Measurements from ENCODE around the gene KCNQ1. TPM values are rescaled to one million over a fixed set of nuclear protein-coding genes. Genes with fewer than 3 reads are reported as not detected.

KCNQ1 gene
- total and polyA plus RNA-seq, 9 of the 15 experiments (the other 6 are each of a cell fraction or from before 2014, with no cell fraction given), result 0.44 TPM; not detected in 8

DNA sequence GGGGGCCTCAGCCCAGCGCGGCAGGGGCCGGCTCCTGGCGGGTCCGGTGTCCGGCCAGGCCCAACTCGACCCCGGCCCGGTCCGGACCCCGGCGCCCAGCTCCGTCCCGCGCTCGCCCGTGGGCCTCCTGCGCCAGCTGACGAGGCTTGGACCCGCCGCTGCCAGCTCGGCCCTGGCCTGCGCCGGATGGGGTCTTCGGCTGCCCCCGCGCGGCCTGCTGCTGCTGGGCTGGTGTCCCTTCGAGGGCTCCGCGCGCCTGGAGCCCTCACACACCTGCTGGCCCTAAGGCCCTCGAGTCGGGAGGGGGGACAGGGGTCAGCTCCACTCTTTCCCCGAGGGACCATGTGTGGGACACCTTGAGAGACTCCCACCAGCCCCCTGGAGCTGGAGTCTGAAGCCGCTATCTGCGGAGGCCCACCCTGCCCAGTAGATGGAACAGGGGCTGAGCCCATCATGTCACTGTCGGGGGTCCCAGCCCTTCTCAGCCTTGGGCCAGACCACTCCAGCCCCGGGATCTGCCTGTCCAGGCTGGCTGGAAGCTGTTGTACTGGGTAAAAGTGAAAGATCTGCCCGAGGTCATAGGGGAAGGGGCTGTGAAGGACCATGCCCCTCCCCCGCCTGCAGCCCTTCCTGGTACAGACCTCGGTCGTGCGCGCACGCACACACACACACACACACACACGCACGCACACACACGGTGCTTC is 441.5 kb downstream of the KCNQ1 start (continued):
- TF ChIP-seq CBX8 (IDR thresholded peaks at IDR 0.05; ENCODE audit: borderline replicate concordance, extremely low read depth, low read depth, low read length, poor library complexity, severe bottlenecking) (no peak), RB1 (IDR thresholded peaks at IDR 0.05; ENCODE audit: low read depth) (peak; percentile 40; the same call in 1 of the 2 replicates), PRMT5 (CRISPR knock-in tag; IDR thresholded peaks at IDR 0.05) (no peak), U2AF1 (optimal IDR thresholded peaks at IDR 0.05; ENCODE audit: low read depth, low read length) (no peak), CBFA2T3 (IDR thresholded peaks at IDR 0.05) (no peak), NONO (IDR thresholded peaks at IDR 0.05; ENCODE audit: low read depth in 2 of 2, low read length in 1 of 2) (no peak), ZBTB17 (CRISPR knock-in tag; IDR thresholded peaks at IDR 0.05) (no peak), THRAP3 (IDR thresholded peaks at IDR 0.05; ENCODE audit: borderline replicate concordance) (no peak), ZNF165 (CRISPR knock-in tag; IDR thresholded peaks at IDR 0.05; ENCODE audit: borderline replicate concordance) (no peak), KDM1A (IDR thresholded peaks at IDR 0.05) (no peak), GATAD2A (IDR thresholded peaks at IDR 0.05) (no peak), KLF1 (tag; IDR thresholded peaks at IDR 0.05) (no peak)
- TF ChIP-seq, protein P1, sequence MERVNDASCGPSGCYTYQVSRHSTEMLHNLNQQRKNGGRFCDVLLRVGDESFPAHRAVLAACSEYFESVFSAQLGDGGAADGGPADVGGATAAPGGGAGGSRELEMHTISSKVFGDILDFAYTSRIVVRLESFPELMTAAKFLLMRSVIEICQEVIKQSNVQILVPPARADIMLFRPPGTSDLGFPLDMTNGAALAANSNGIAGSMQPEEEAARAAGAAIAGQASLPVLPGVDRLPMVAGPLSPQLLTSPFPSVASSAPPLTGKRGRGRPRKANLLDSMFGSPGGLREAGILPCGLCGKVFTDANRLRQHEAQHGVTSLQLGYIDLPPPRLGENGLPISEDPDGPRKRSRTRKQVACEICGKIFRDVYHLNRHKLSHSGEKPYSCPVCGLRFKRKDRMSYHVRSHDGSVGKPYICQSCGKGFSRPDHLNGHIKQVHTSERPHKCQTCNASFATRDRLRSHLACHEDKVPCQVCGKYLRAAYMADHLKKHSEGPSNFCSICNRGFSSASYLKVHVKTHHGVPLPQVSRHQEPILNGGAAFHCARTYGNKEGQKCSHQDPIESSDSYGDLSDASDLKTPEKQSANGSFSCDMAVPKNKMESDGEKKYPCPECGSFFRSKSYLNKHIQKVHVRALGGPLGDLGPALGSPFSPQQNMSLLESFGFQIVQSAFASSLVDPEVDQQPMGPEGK (CRISPR knock-in tag; IDR thresholded peaks at IDR 0.05; ENCODE audit: borderline replicate concordance), result no peak
- TF ChIP-seq, protein P2, sequence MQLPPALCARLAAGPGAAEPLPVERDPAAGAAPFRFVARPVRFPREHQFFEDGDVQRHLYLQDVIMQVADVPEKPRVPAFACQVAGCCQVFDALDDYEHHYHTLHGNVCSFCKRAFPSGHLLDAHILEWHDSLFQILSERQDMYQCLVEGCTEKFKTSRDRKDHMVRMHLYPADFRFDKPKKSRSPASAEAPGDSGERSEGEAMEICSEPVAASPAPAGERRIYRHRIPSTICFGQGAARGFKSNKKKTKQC (CRISPR knock-in tag; IDR thresholded peaks at IDR 0.05), result no peak
- TF ChIP-seq, protein P3, sequence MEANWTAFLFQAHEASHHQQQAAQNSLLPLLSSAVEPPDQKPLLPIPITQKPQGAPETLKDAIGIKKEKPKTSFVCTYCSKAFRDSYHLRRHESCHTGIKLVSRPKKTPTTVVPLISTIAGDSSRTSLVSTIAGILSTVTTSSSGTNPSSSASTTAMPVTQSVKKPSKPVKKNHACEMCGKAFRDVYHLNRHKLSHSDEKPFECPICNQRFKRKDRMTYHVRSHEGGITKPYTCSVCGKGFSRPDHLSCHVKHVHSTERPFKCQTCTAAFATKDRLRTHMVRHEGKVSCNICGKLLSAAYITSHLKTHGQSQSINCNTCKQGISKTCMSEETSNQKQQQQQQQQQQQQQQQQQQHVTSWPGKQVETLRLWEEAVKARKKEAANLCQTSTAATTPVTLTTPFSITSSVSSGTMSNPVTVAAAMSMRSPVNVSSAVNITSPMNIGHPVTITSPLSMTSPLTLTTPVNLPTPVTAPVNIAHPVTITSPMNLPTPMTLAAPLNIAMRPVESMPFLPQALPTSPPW (CRISPR knock-in tag; IDR thresholded peaks at IDR 0.05), result peak; percentile 48; the same call in 1 of the 2 replicates
- TF ChIP-seq, protein P4, sequence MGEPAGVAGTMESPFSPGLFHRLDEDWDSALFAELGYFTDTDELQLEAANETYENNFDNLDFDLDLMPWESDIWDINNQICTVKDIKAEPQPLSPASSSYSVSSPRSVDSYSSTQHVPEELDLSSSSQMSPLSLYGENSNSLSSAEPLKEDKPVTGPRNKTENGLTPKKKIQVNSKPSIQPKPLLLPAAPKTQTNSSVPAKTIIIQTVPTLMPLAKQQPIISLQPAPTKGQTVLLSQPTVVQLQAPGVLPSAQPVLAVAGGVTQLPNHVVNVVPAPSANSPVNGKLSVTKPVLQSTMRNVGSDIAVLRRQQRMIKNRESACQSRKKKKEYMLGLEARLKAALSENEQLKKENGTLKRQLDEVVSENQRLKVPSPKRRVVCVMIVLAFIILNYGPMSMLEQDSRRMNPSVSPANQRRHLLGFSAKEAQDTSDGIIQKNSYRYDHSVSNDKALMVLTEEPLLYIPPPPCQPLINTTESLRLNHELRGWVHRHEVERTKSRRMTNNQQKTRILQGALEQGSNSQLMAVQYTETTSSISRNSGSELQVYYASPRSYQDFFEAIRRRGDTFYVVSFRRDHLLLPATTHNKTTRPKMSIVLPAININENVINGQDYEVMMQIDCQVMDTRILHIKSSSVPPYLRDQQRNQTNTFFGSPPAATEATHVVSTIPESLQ (CRISPR knock-in tag; IDR thresholded peaks at IDR 0.05), result no peak
